Mesenchymal stem cell (in vitro differentiated cells and primary cell): ENCODE measurements around the gene FSTL3.

ENCODE experiments used
- DNase-seq: peaks from one replicate; pipeline ENCODE4 v3.0.0-alpha.2; 2013
- H2AFZ ChIP-seq: one replicate; pipeline ENCODE4 v1.6.1; 2013; ENCODE audit warnings: low read depth, mild to moderate bottlenecking, control low read depth, inconsistent platforms, low read length, moderate library complexity
- H2AK5ac ChIP-seq: 2 replicates; pipeline ENCODE4 v1.6.1; 2013; ENCODE audit warnings: low read length, moderate library complexity, mild to moderate bottlenecking, inconsistent platforms; ENCODE audit not compliant: severe bottlenecking
- H2BK120ac ChIP-seq: one replicate; pipeline ENCODE4 v1.6.1; 2013; ENCODE audit warnings: low read depth, mild to moderate bottlenecking, inconsistent platforms, low read length, moderate library complexity
- H2BK12ac ChIP-seq, 2 experiments: one replicate each; pipeline ENCODE4 v1.6.1; 2013; ENCODE audit warnings: inconsistent platforms in 2 of 2, low read length in 2 of 2, mild to moderate bottlenecking in 2 of 2, moderate library complexity in 2 of 2, control low read depth in 1 of 2
- H2BK15ac ChIP-seq: one replicate; pipeline ENCODE4 v1.6.1; 2013; ENCODE audit warnings: mild to moderate bottlenecking, low read depth, inconsistent platforms; ENCODE audit not compliant: poor library complexity, severe bottlenecking
- H2BK5ac ChIP-seq: 2 replicates; pipeline ENCODE4 v1.6.1; 2013; ENCODE audit warnings: low read depth, mild to moderate bottlenecking, low read length, control low read depth, inconsistent platforms; ENCODE audit not compliant: poor library complexity, severe bottlenecking
- H3K14ac ChIP-seq, 2 experiments: one replicate each; pipeline ENCODE4 v1.6.1; 2013; ENCODE audit warnings: inconsistent platforms in 2 of 2, low read length in 2 of 2, control low read depth in 1 of 2, mild to moderate bottlenecking in 1 of 2, moderate library complexity in 1 of 2
- H3K18ac ChIP-seq, 2 experiments: one replicate each; pipeline ENCODE4 v1.6.1; 2013; ENCODE audit warnings: inconsistent platforms in 2 of 2, low read length in 2 of 2, control low read depth in 1 of 2, low read depth in 1 of 2, mild to moderate bottlenecking in 1 of 2
- H3K23ac ChIP-seq, 2 experiments: one replicate each; pipeline ENCODE4 v1.6.1; 2013; ENCODE audit warnings: inconsistent platforms in 2 of 2, low read length in 2 of 2, mild to moderate bottlenecking in 2 of 2, moderate library complexity in 2 of 2, control low read depth in 1 of 2
- H3K27ac ChIP-seq: 2 replicates; pipeline ENCODE4 v1.5.1; 2013; ENCODE audit warnings: mild to moderate bottlenecking, moderate library complexity, low read length, control low read depth, inconsistent platforms; ENCODE audit not compliant: poor library complexity, severe bottlenecking
- H3K27me3 ChIP-seq, 2 experiments: 2 replicates each; pipeline versions ENCODE4 v1.6.1 to v1.7.0; 2013; ENCODE audit warnings: low read length in 2 of 2, mild to moderate bottlenecking in 2 of 2, moderate library complexity in 2 of 2, control low read depth in 1 of 2, inconsistent platforms in 1 of 2; ENCODE audit not compliant: control insufficient read depth in 1 of 2, insufficient read depth in 1 of 2
- H3K36me3 ChIP-seq, 2 experiments: 2 replicates each; pipeline versions ENCODE4 v1.6.1 to v1.7.0; 2013; ENCODE audit warnings: low read length in 2 of 2, control low read depth in 1 of 2, inconsistent platforms in 1 of 2, low read depth in 1 of 2, mild to moderate bottlenecking in 1 of 2; ENCODE audit not compliant: insufficient read depth in 2 of 2, control insufficient read depth in 1 of 2
- H3K4ac ChIP-seq, 2 experiments: one replicate each; pipeline ENCODE4 v1.6.1; 2013; ENCODE audit warnings: inconsistent platforms in 2 of 2, low read length in 2 of 2, mild to moderate bottlenecking in 2 of 2, moderate library complexity in 2 of 2, control low read depth in 1 of 2, low read depth in 1 of 2
- H3K4me1 ChIP-seq: 2 replicates; pipeline ENCODE4 v1.6.1; 2013; ENCODE audit warnings: low read depth, low read length, control low read depth; ENCODE audit not compliant: control insufficient read depth, insufficient read depth
- H3K4me2 ChIP-seq: 2 replicates; pipeline ENCODE4 v1.6.1; 2013; ENCODE audit warnings: low read length, mild to moderate bottlenecking, inconsistent platforms; ENCODE audit not compliant: poor library complexity, severe bottlenecking
- H3K4me3 ChIP-seq, 2 experiments: 2 replicates each; pipeline versions ENCODE4 v1.5.1 to v1.7.0; 2013; ENCODE audit warnings: low read length in 2 of 2, mild to moderate bottlenecking in 2 of 2, control low read depth in 1 of 2, low read depth in 1 of 2; ENCODE audit not compliant: insufficient read depth in 1 of 2
- H3K79me1 ChIP-seq: replicated peaks from 2 replicates; pipeline ENCODE4 v1.6.1; 2013; ENCODE audit warnings: mild to moderate bottlenecking, control low read depth, low read length, inconsistent platforms; ENCODE audit not compliant: poor library complexity, severe bottlenecking
- H3K9ac ChIP-seq: 2 replicates; pipeline ENCODE4 v1.7.0; 2013; ENCODE audit warnings: mild to moderate bottlenecking, low read length, moderate library complexity
- H3K9me3 ChIP-seq: 2 replicates; pipeline ENCODE4 v1.7.0; 2013; ENCODE audit warnings: mild to moderate bottlenecking, low read length; ENCODE audit not compliant: control insufficient read depth
- H4K8ac ChIP-seq: one replicate; pipeline ENCODE4 v1.6.1; 2013; ENCODE audit warnings: inconsistent platforms, mild to moderate bottlenecking, low read length, moderate library complexity
- H4K91ac ChIP-seq: one replicate; pipeline ENCODE4 v1.6.1; 2013; ENCODE audit warnings: mild to moderate bottlenecking, low read length, inconsistent platforms
- WGBS: methylation state at CpG from one replicate; pipeline ENCODE4 v1.1.7; 2013; ENCODE audit warnings: mixed read lengths; 5-methylcytosine and 5-hydroxymethylcytosine counted together

The FSTL3 gene

DNA sequence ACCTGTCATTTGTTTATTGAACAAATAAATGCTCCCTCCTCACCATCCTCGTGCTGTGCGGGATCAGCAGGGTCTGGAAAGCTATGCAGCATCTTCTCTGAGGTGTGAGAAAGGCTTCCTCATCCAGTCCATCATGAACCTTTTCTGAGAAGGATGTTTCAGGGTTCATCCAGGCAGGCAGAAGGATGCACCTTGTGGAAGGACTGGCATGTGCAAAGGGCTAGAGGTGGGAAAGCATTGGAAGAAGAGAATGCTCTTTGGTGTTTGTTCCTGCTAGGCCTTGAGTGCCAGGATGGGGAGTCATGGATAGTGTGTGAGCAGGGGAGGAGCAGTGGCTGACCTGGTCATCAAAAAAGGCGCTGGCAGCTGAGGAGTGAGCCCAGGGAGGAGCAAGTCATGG, 39.2 kb downstream of the FSTL3 start:
- Histone ChIP-seq H3K23ac (no peak overlapping the region), H2BK15ac (no peak overlapping the region), H4K8ac (no peak overlapping the region), H3K18ac (no peak overlapping the region), H2BK120ac (no peak overlapping the region), H2BK12ac (no peak overlapping the region), H3K27ac (no peak overlapping the region), H3K9ac (no peak overlapping the region), H3K4me2 (no peak overlapping the region), H3K14ac (no peak overlapping the region), H2AFZ (no peak overlapping the region), H3K4ac (no peak overlapping the region), H2BK5ac (no peak overlapping the region), H3K4me3 (no peak overlapping the region), H4K91ac (no peak overlapping the region), H3K36me3 (peaks cover 5 to 27% of the 10 kb centered on the region in 2 experiments), H3K79me1 (peaks cover 24% of the 10 kb centered on the region), H3K9me3 (peaks cover 6% of the 10 kb centered on the region), H3K27me3 (no peaks in the 10 kb centered on the region), H3K4me1 (peaks cover 23% of the 10 kb centered on the region), H2AK5ac (no peak overlapping the region)
- no peak for DNase-seq
- 95% methylated on average over 3 of the region's 3 CpGs for WGBS

GRCh38 chr19:718251-718951, 42.2 kb downstream of the FSTL3 start:
- Histone ChIP-seq H3K27ac (no peak overlapping the region), H3K4ac (no peak overlapping the region), H4K91ac (no peak overlapping the region), H2BK15ac (no peak overlapping the region), H3K14ac (no peak overlapping the region), H2AFZ (no peak overlapping the region), H3K23ac (no peak overlapping the region), H3K9ac (peak overlapping the region; percentile 43), H3K9me3 (peaks cover 6% of the 10 kb centered on the region), H2BK5ac (no peak overlapping the region), H4K8ac (no peak overlapping the region), H3K18ac (no peak overlapping the region), H3K79me1 (peaks cover 31% of the 10 kb centered on the region), H3K27me3 (no peaks in the 10 kb centered on the region), H2BK12ac (no peak overlapping the region), H3K4me3 (no peak overlapping the region), H3K36me3 (peaks cover 5 to 35% of the 10 kb centered on the region in 2 experiments), H2BK120ac (no peak overlapping the region), H2AK5ac (no peak overlapping the region), H3K4me1 (peaks cover 26% of the 10 kb centered on the region), H3K4me2 (no peak overlapping the region)
- WGBS, result 73% methylated on average over 23 of the region's 23 CpGs
- DNase-seq, result no peak

GRCh38 chr19:718991-719512, 42.9 kb downstream of the FSTL3 start:
- Histone ChIP-seq H3K79me1 (peaks cover 34% of the 10 kb centered on the region), H3K14ac (peak overlapping the region in 1 of 2 experiments; percentile 23), H3K18ac (no peak overlapping the region), H4K91ac (no peak overlapping the region), H3K4me3 (no peak overlapping the region), H3K27ac (no peak overlapping the region), H2BK120ac (no peak overlapping the region), H3K9ac (peak overlapping the region; percentile 64), H4K8ac (no peak overlapping the region), H3K23ac (no peak overlapping the region), H2BK15ac (no peak overlapping the region), H3K9me3 (peaks cover 6% of the 10 kb centered on the region), H2BK12ac (no peak overlapping the region), H3K27me3 (no peaks in the 10 kb centered on the region), H3K4me2 (no peak overlapping the region), H3K4ac (no peak overlapping the region), H3K4me1 (peaks cover 26% of the 10 kb centered on the region), H2AFZ (no peak overlapping the region), H2BK5ac (no peak overlapping the region), H3K36me3 (peaks cover 5 to 35% of the 10 kb centered on the region in 2 experiments), H2AK5ac (peak overlapping the region; percentile 17)
- WGBS, result 88% methylated on average over 46 of the region's 54 CpGs
- DNase-seq, result no peak

- 89% methylated on average over 40 of the region's 79 CpGs for WGBS
- Histone ChIP-seq H3K4me2 (no peak overlapping the region), H3K27ac (no peak overlapping the region), H2AFZ (no peak overlapping the region), H3K18ac (no peak overlapping the region), H3K14ac (no peak overlapping the region), H3K27me3 (no peaks in the 10 kb centered on the region), H3K9ac (peak overlapping the region; percentile 64), H3K79me1 (peaks cover 35% of the 10 kb centered on the region), H3K36me3 (peaks cover 5 to 32% of the 10 kb centered on the region in 2 experiments), H2AK5ac (no peak overlapping the region), H2BK5ac (no peak overlapping the region), H3K23ac (no peak overlapping the region), H3K4me1 (peaks cover 26% of the 10 kb centered on the region), H3K4ac (no peak overlapping the region), H2BK15ac (no peak overlapping the region), H3K4me3 (peak overlapping the region in 1 of 2 experiments; percentile 61), H3K9me3 (peaks cover 6% of the 10 kb centered on the region), H2BK12ac (no peak overlapping the region), H4K91ac (no peak overlapping the region), H2BK120ac (no peak overlapping the region), H4K8ac (no peak overlapping the region)
- no peak for DNase-seq
These were observed 43.6 kb downstream of the FSTL3 start for GRCh38 chr19:719636-720344.
